AG04450 (cell line): Measurements from ENCODE around the gene MRGPRG. TPM values are rescaled to one million over a fixed set of nuclear protein-coding genes. Genes with fewer than 3 reads are reported as not detected.

Experiments used
- CTCF ChIA-PET: fragments of 300-600, 350-600 bp; formaldehyde crosslinking; extraction: SDS; loops from one replicate; lab custom pipeline; 2022; ENCODE audit warnings: antibody characterized with exemption, inconsistent platforms; lab: Charles Lee
- POLR2A ChIA-PET: fragments of 350-600 bp; formaldehyde crosslinking; extraction: SDS; loops from one replicate; lab custom pipeline; 2021; ENCODE audit warnings: antibody characterized with exemption, inconsistent platforms; lab: Yijun Ruan, JAX
- DNase-seq: peaks from one replicate; pipeline ENCODE4 v3.0.0-alpha.2; 2011; ENCODE audit warnings: low read depth, low spot score
- H3K27ac ChIP-seq: one replicate; pipeline ENCODE4 v1.5.1; 2012; ENCODE audit warnings: low read depth, low read length, control low read depth
- H3K27me3 ChIP-seq: one replicate; pipeline ENCODE4 v1.6.0; 2012; ENCODE audit warnings: low read length; ENCODE audit not compliant: control insufficient read depth, insufficient read depth
- H3K4me3 ChIP-seq: 2 replicates; pipeline ENCODE4 v1.5.1; 2011; ENCODE audit warnings: mild to moderate bottlenecking, low read depth, low read length, control low read depth
- H3K9me3 ChIP-seq: 2 replicates; pipeline ENCODE4 v1.5.1; 2012; ENCODE audit warnings: low read length; ENCODE audit not compliant: control insufficient read depth, insufficient read depth
- CTCF ChIP-seq: IDR thresholded peaks from 2 replicates; pipeline ENCODE4 v1.5.1; 2011; ENCODE audit warnings: low read depth, low read length, control low read depth, inconsistent platforms
- polyA plus RNA-seq: library from polyadenylated mRNA; depleted of rRNA; stranded (reverse); fragments of >200 nt; gene quantifications from 2 replicates; pipeline ENCODE4 v1.2.3, GENCODE V29; 2011

Gene MRGPRG
- polyA plus RNA-seq, 1 experiment, result not detected

- CTCF ChIA-PET, result no interaction called here
- no peak for TF ChIP-seq CTCF
- Histone ChIP-seq H3K27ac (no peak overlapping the region), H3K9me3 (peaks cover 4% of the 10 kb centered on the region), H3K27me3 (peaks cover 37% of the 10 kb centered on the region), H3K4me3 (no peak overlapping the region)
- no peak for DNase-seq
- POLR2A ChIA-PET, result no interaction called here
These were observed 10.3 kb downstream of the MRGPRG start for GRCh38 chr11:3208272-3208671.

- peaks cover 4% of the 10 kb centered on the region for H3K9me3 ChIP-seq
- peaks cover 44% of the 10 kb centered on the region for H3K27me3 ChIP-seq
- H3K27ac ChIP-seq, result no peak overlapping the region
- DNase-seq, result no peak
- ChIA-PET CTCF (no interaction called here), POLR2A (no interaction called here)
- H3K4me3 ChIP-seq, result no peak overlapping the region
- no peak for TF ChIP-seq CTCF
These were observed 11.0 kb downstream of the MRGPRG start for GRCh38 chr11:3207526-3208189.

GRCh38 chr11:3206922-3207204 lies 11.8 kb downstream of the MRGPRG start:
- ChIA-PET CTCF (no interaction called here), POLR2A (no interaction called here)
- peaks cover 52% of the 10 kb centered on the region for H3K27me3 ChIP-seq
- H3K4me3 ChIP-seq, result no peak overlapping the region
- peaks cover 4% of the 10 kb centered on the region for H3K9me3 ChIP-seq
- TF ChIP-seq CTCF, result no peak
- no peak for DNase-seq
- H3K27ac ChIP-seq, result no peak overlapping the region

- peaks cover 53% of the 10 kb centered on the region for H3K27me3 ChIP-seq
- ChIA-PET CTCF (no interaction called here), POLR2A (no interaction called here)
These were observed 12.3 kb downstream of the MRGPRG start for GRCh38 chr11:3206156-3206921.

More at GRCh38 chr11:3206156-3206921, 12.3 kb downstream of the MRGPRG start:
- Histone ChIP-seq H3K4me3 (no peak overlapping the region), H3K9me3 (no peaks in the 10 kb centered on the region; the same call in 1 of the 2 replicates), H3K27ac (no peak overlapping the region)
- no peak for DNase-seq
- TF ChIP-seq CTCF, result no peak
